RPMI7951 (cell line): ENCODE results near the gene BOK. TPM values are rescaled to one million over a fixed set of nuclear protein-coding genes. Genes with fewer than 3 reads are reported as not detected.
A peak's percentile ranks its signal among the peaks of the same experiment; 100 is the strongest.
"Not testable (repeated sequence)": the region's sequence is repeated elsewhere in the genome, so short reads cannot be mapped to it uniquely, and the experiment has no call there.

Experiments used
- DNase-seq: peaks from one replicate; pipeline ENCODE4 v3.0.0-alpha.2; 2012; ENCODE audit warnings: low read depth
- total RNA-seq: library from RNA; depleted of rRNA; stranded (reverse); fragments of >200 nt; shearing (Covaris generic); gene quantifications from 2 replicates; pipeline ENCODE4 v1.2.3, GENCODE V29; 2014

The BOK gene
- total RNA-seq, 1 experiment from 2014 or later = 13.2 TPM

GRCh38 chr2:241555711-241556110 lies 2.8 kb upstream of the BOK start:
- no peak for DNase-seq

GRCh38 chr2:241556746-241557145 lies 1.8 kb upstream of the BOK start:
- no peak for DNase-seq

GRCh38 chr2:241559323-241560161 lies 997 bp downstream of the BOK start:
- DNase-seq = peak; percentile 61

- no peak for DNase-seq
These were observed 1.8 kb downstream of the BOK start for GRCh38 chr2:241560162-241560882.

- DNase-seq = no peak
These were observed 2.4 kb downstream of the BOK start for GRCh38 chr2:241560883-241561474.

- peak; percentile 56 for DNase-seq
These were observed 3.3 kb downstream of the BOK start for GRCh38 chr2:241561832-241562231.

DNA sequence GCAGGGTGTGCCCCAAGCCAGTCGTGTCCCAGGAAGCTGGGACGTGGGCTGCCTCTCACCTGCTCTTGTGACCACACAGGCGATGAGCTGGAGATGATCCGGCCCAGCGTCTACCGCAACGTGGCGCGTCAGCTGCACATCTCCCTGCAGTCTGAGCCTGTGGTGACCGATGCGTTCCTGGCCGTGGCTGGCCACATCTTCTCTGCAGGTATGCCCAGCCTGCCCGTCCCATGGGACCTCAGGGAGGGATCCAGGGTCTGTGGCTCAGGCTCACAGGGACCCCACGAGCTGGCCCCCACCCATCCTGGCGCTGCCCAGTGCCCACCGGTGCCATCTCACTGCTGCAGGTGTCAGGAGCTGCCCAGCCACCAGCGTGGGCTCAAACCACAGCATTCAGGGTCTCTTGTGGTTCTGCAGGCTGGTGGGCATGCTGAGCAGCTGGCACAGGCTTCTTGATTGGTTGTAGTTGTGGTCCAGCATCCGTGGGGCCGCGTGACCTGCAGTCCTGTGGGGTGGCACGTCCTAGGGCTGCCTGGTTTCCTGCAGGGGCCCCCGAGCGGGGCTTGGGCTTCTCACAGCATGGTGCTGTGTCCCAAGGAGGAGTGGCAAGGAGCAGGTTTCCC lies 3.8 kb downstream of the BOK start:
- DNase-seq = no peak

GRCh38 chr2:241563031-241563507 lies 4.5 kb downstream of the BOK start:
- no peak for DNase-seq

DNA sequence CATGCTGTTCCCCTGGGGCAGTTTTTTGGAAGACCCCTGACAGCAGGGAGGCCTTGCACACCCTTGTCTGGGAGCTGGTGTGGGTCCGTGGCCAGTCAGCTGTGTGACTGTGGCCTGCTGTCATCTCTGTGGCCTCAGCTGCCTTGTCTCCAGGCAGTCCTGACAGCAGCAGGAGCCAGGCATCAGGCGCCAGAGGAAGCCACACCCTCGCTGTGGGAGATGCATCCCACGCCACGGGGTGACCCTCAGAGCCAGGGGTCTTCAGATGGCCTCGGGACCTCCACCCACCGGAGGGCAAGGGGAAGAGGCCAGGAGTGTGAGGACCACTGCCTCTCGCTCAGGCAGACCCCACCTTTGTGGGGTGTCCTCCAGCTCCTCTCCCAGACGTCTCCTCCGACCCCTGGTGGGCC lies 5.0 kb downstream of the BOK start:
- no peak for DNase-seq

- no peak for DNase-seq
These were observed 5.5 kb downstream of the BOK start for GRCh38 chr2:241563981-241564595.

DNA sequence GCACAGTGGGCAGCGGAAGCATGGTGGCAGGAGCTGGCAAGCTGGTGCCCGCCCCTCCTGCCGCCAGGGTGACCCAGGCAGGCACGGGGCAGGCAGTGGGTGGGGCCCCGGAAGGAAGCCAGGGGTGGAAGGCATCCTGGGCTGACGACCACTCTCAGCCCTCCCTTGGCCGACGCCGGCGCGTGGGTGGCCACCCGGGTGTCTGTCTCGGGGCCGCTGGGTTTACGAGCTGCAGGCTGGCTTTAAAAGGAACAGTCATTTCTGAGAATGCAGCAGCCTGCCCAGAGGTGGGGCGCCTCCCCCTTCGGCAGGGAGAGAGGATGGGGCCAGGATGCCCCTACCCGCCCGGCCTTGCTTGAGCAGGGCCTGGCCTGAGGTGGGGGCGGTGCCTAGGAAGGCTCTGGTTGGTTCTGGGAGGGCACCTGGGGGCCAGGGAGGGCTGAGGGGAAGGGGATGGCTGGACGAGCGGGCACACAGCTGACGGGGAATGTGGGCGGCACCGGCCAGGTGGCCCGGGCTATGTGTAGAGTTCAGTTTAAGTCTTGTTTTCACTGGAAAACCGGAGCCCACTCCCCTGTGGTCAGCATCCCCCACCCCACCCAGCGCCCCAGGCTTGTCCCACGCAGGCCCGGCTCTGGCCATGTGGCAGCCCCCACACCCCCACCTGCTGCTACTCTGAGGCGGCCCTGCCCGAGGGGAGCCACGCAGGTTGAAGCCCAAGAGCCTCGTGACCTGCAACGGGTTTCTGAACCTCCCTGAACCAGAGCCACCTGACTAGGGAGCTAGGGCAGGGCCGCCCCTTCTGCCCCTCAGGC lies 6.3 kb downstream of the BOK start:
- no peak for DNase-seq

- DNase-seq = no peak
These were observed 6.9 kb downstream of the BOK start for GRCh38 chr2:241565411-241565810.

- not testable (repeated sequence) for DNase-seq
These were observed 7.5 kb downstream of the BOK start for GRCh38 chr2:241566021-241566420.

GRCh38 chr2:241566468-241566867 lies 7.9 kb downstream of the BOK start:
- no peak for DNase-seq

- DNase-seq = not testable (repeated sequence)
These were observed 8.7 kb downstream of the BOK start for GRCh38 chr2:241567266-241567665.

- DNase-seq = no peak
These were observed 9.2 kb downstream of the BOK start for GRCh38 chr2:241567776-241568175.

GRCh38 chr2:241568726-241569125 lies 10.2 kb downstream of the BOK start:
- DNase-seq = no peak

DNA sequence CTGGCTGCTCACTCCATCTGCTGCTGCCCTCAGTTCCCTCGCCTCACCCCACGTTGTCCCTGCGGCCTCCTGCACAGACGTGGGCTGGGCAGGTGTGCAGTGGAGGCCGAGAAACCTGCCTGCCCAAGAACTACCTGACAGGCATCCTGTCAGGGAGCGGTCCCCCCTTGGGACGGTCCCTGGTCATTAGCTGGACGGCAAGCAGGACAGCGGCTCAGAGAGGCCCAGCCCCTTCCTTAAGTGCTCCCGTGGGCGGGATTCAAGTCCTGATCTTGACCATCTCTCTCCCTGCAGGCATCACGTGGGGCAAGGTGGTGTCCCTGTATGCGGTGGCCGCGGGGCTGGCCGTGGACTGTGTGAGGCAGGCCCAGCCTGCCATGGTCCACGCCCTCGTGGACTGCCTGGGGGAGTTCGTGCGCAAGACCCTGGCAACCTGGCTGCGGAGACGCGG lies 11.3 kb downstream of the BOK start:
- DNase-seq = no peak

DNA sequence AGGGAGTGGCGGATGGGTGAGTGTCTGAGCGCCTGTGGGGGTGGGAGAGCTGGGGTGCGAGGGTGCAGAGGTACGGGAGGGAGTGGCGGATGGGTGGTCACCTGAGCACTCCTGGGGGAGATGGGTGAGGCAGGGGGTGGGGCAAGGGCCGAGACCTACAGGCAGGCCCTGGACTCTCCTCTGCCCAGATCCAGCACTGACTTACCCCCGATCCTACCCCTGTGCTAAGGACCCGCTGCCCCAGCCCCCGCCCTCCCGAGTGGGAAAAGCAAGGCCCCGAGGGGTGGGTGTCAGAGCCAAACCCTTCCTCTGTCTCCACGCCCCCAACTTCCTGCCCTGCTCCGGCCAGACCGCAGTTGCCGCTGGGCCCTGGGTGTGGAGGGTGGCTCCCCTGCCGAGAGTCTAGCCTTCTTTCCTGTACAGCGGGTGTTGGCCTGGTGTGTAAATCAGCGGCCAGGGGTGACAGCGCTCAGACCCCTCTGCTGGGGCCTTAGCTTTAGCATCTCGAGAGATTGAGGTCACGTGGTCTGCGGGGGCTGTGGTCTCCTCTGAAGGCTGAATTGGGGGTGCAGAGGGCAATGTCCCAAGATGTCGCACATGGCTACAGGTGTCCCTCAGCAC lies 12.5 kb downstream of the BOK start:
- DNase-seq = no peak
